Adrenal gland (tissue), 12 donors: ENCODE data around the gene PCED1B. TPM values are rescaled to one million over a fixed set of nuclear protein-coding genes. Genes with fewer than 3 reads are reported as not detected.
A peak's percentile ranks its signal among the peaks of the same experiment; 100 is the strongest.

Experiments
- DNase-seq, 7 donors: peaks; one replicate each; pipeline ENCODE4 v3.0.0-alpha.2; 2019 to 2020
- H3K27ac ChIP-seq, 5 donors: fragments of 200-600 bp; sonication (generic) in 4 of 5; 1 replicate in 3 of 5; 2 replicates in 2 of 5; pipeline versions ENCODE4 v1.5.1 to v1.8.0; 2016 to 2020; ENCODE audit warnings: mild to moderate bottlenecking in 1 of 5
- H3K27me3 ChIP-seq: fragments of 200-600 bp; 2 replicates; pipeline ENCODE4 v1.8.0; 2021
- H3K36me3 ChIP-seq, 2 donors: fragments of 200-600 bp; replicated peaks in 1 of 2; 1 replicate in 1 of 2; 2 replicates in 1 of 2; pipeline versions ENCODE4 v1.5.1 to v1.8.0; 2018 to 2022
- H3K4me1 ChIP-seq, 2 donors: fragments of 200-600 bp; replicated peaks in 1 of 2; 1 replicate in 1 of 2; 2 replicates in 1 of 2; pipeline versions ENCODE4 v1.5.1 to v1.8.0; 2018 to 2021
- H3K4me3 ChIP-seq, 4 donors: fragments of 200-600 bp; sonication (generic) in 3 of 4; one replicate each; pipeline ENCODE4 v1.5.1; 2016 to 2018
- H3K9me3 ChIP-seq, 3 donors: fragments of 200-600 bp; sonication (generic) in 1 of 3; replicated peaks in 1 of 3; 1 replicate in 2 of 3; 2 replicates in 1 of 3; pipeline versions ENCODE4 v1.5.1 to v1.8.0; 2016 to 2021
- CTCF ChIP-seq, 6 experiments: fragments of 450-650 bp in 4 of 6; fragments of 200-600 bp in 2 of 6; sonication (generic) in 1 of 6; IDR thresholded peaks; 1 replicate in 5 of 6; 2 replicates in 1 of 6; pipeline versions ENCODE4 v1.5.1 to v1.8.0; 2016 to 2021; ENCODE audit warnings: antibody characterized with exemption in 6 of 6, mild to moderate bottlenecking in 2 of 6, moderate library complexity in 1 of 6
- POLR2A ChIP-seq, 2 donors: fragments of 450-650 bp; IDR thresholded peaks; one replicate each; pipeline ENCODE4 v1.6.1; 2017; ENCODE audit warnings: antibody characterized with exemption in 2 of 2, mild to moderate bottlenecking in 2 of 2, moderate library complexity in 1 of 2
- WGBS, 4 donors: extraction: QIAGEN DNeasy Blood & Tissue Kit in 2 of 4; methylation state at CpG; one replicate each; pipeline versions ENCODE4 v1.1.5 to v1.1.7; 2013 to 2017; 5-methylcytosine and 5-hydroxymethylcytosine counted together
- intact Hi-C, 2 donors: fragments of 100-400 bp; cut with DNase I; formaldehyde crosslinking; loops; one replicate each; pipeline versions ENCODE4 v1.14.1 to v1.15.0; 2022 to 2023
- polyA plus RNA-seq, 3 donors: library from polyadenylated mRNA; stranded (reverse); fragments of 200-250 nt in 2 of 3; fragments of 350-450 nt in 1 of 3; fragmentation: Illumina TruSeq in 1 of 3; extraction: RNeasy Lipid Tissue Mini Kit (QIAGEN cat#74804) in 1 of 3; gene quantifications; one replicate each; pipeline ENCODE4 v1.2.3, GENCODE V29; 2013 to 2014
- total RNA-seq, 9 donors: library from RNA; depleted of rRNA in 4 of 9; stranded (reverse); fragments of >200 nt in 4 of 9; fragments of 120-200 nt in 1 of 9; fragmentation: NEBNext Ultra II Directional in 1 of 9; extraction: Animal tissue kit (Norgen Biotek cat#: 25700) in 1 of 9; gene quantifications; one replicate each; pipeline versions ENCODE4 v1.1.0 to v1.2.4, GENCODE V29; 2013 to 2023
- donor health status: healthy with polysubstance abuse.
- donor health status: Bipolar disorder and iron deficiency.
- donor health status: DM: yes; HTN: yes; CAD: no.
- donor health status: DM: no; HTN: no; CAD: no.
- donor health status: DM: no; HTN: no; CAD: no.
- donor health status: DM: yes; HTN: yes; CAD: no.

PCED1B gene
- total and polyA plus RNA-seq, 12 donors: 8.0 to 110 (median 39.9) TPM

- Histone ChIP-seq H3K4me3 (no peak overlapping the region), H3K4me1 (peaks cover 9 to 17% of the 10 kb centered on the region in 2 donors), H3K27ac (no peak overlapping the region), H3K9me3 (no peaks in the 10 kb centered on the region), H3K36me3 (no peaks in the 10 kb centered on the region), H3K27me3 (no peaks in the 10 kb centered on the region)
- intact Hi-C loops: loop anchor here in 1 of 2 donors (10.0 kb wide), 1 partner anchor 154 kb away; the partner anchor contains the start of genes AMIGO2 and PCED1B
- DNase-seq: no peak
- TF ChIP-seq CTCF (IDR thresholded peaks at IDR 0.05): no peak
- TF ChIP-seq POLR2A (IDR thresholded peaks at IDR 0.05): no peak
- 93 to 99% (median 96%) methylated on average over 4 of the region's 4 CpGs for WGBS, 4 donors
Measured at GRCh38 chr12:47228802-47229201, 149.4 kb downstream of the PCED1B start.

- Histone ChIP-seq H3K27me3 (no peaks in the 10 kb centered on the region), H3K9me3 (no peaks in the 10 kb centered on the region), H3K27ac (peak overlapping the region in 1 of 5 donors; percentile 62), H3K4me3 (no peak overlapping the region), H3K36me3 (peaks cover 0 to 10% of the 10 kb centered on the region in 2 donors), H3K4me1 (peaks cover 4 to 5% of the 10 kb centered on the region in 2 donors)
- DNase-seq: no peak
- WGBS, 4 donors: 72 to 89% (median 78%) methylated on average over 7 of the region's 7 CpGs
- intact Hi-C loops: no loop called here
- no peak for TF ChIP-seq CTCF (IDR thresholded peaks at IDR 0.05)
- no peak for TF ChIP-seq POLR2A (IDR thresholded peaks at IDR 0.05)
Measured at GRCh38 chr12:47231456-47231855, 152.0 kb downstream of the PCED1B start.

GRCh38 chr12:47234576-47235141, 155.2 kb downstream of the PCED1B start:
- Histone ChIP-seq H3K27me3 (no peaks in the 10 kb centered on the region), H3K4me1 (peaks cover 4 to 11% of the 10 kb centered on the region in 2 donors), H3K9me3 (no peaks in the 10 kb centered on the region), H3K27ac (no peak overlapping the region), H3K4me3 (no peak overlapping the region), H3K36me3 (peaks cover 0 to 10% of the 10 kb centered on the region in 2 donors)
- TF ChIP-seq POLR2A (IDR thresholded peaks at IDR 0.05) (no peak), CTCF (IDR thresholded peaks at IDR 0.05) (no peak)
- no peak for DNase-seq
- WGBS, 4 donors: 93 to 97% (median 96%) methylated on average over 8 to 14 of the region's 14 CpGs
- intact Hi-C loops: no loop called here

- WGBS, 4 donors: 96 to 98% (median 98%) methylated on average over 43 to 48 of the region's 48 CpGs
Measured at GRCh38 chr12:47235258-47236040, 156.0 kb downstream of the PCED1B start.

More at GRCh38 chr12:47235258-47236040, 156.0 kb downstream of the PCED1B start:
- DNase-seq: no peak
- Histone ChIP-seq H3K4me3 (no peak overlapping the region), H3K36me3 (peaks cover 0 to 10% of the 10 kb centered on the region in 2 donors), H3K4me1 (peaks cover 4 to 11% of the 10 kb centered on the region in 2 donors), H3K27me3 (no peaks in the 10 kb centered on the region), H3K9me3 (no peaks in the 10 kb centered on the region), H3K27ac (peak overlapping the region in 1 of 5 donors; percentile 47)
- TF ChIP-seq POLR2A (IDR thresholded peaks at IDR 0.05) (no peak), CTCF (IDR thresholded peaks at IDR 0.05) (no peak)
- intact Hi-C loops: no loop called here
